Right atrium auricular region (tissue), 2 donors: ENCODE results near the gene SSC4D. TPM values are rescaled to one million over a fixed set of nuclear protein-coding genes. Genes with fewer than 3 reads are reported as not detected.
"Not testable (repeated sequence)": the region's sequence is repeated elsewhere in the genome, so short reads cannot be mapped to it uniquely, and the experiment has no call there.

ENCODE experiments used
- DNase-seq: peaks from one replicate; pipeline ENCODE4 v3.0.0-alpha.2; 2019; ENCODE audit warnings: low spot score
- H3K27ac ChIP-seq, 2 donors: fragments of 200-600 bp; sonication (generic); 1 replicate in 1 of 2; 2 replicates in 1 of 2; pipeline ENCODE4 v1.5.1; 2016 to 2019
- H3K27me3 ChIP-seq, 2 donors: fragments of 200-600 bp; sonication (generic); one replicate each; pipeline versions ENCODE4 v1.5.1 to v1.6.0; 2017 to 2019
- H3K36me3 ChIP-seq: fragments of 200-600 bp; sonication (generic); one replicate; pipeline ENCODE4 v1.5.1; 2016
- H3K4me1 ChIP-seq, 2 donors: fragments of 200-600 bp; sonication (generic); one replicate each; pipeline versions ENCODE4 v1.5.1 to v1.6.0; 2017 to 2019
- H3K4me3 ChIP-seq, 2 donors: fragments of 200-600 bp; sonication (generic); 1 replicate in 1 of 2; 2 replicates in 1 of 2; pipeline ENCODE4 v1.5.1; 2017 to 2019; ENCODE audit warnings: mild to moderate bottlenecking in 1 of 2, moderate library complexity in 1 of 2
- H3K9me3 ChIP-seq, 2 donors: fragments of 200-600 bp; sonication (generic); one replicate each; pipeline ENCODE4 v1.5.1; 2019
- CTCF ChIP-seq, 2 donors: fragments of 200-600 bp; sonication (generic); IDR thresholded peaks; one replicate each; pipeline ENCODE4 v1.5.1; 2019; ENCODE audit warnings: antibody characterized with exemption in 2 of 2
- total RNA-seq, 2 donors: library from RNA; depleted of rRNA; stranded (reverse); fragments of >200 nt; gene quantifications; one replicate each; pipeline ENCODE4 v1.1.0, GENCODE V29; 2016

The SSC4D gene
- total RNA-seq = under 1 TPM; 0.35 to 0.37 TPM

- no peak for TF ChIP-seq CTCF (IDR thresholded peaks at IDR 0.05)
Measured at GRCh38 chr7:76409537-76409936, at the start of gene SSC4D. Gene SSC4D, minus strand, starts transcription at chr7:76409697. Its CDS starts 5,258 bp downstream, at chr7:76404439.

DNA sequence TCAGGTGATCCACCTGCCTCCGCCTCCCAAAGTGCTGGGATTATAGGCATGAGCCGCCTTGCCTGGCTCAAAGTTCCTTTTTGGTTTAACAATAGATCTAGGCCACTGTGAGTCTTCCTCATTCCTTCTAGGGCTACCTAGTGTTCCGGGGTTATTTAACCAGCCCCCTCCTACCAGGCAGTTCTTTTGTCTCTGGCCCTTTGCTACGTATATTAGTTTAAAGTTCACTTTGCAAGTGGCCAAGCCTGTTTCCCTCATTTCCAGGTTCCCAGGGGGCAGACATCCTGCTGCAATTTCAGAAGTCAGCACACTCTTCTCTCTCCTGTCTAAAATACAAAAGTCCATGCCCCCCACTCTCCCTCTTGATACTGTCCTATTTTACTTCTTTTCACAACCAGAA is 49.0 kb upstream of the SSC4D start:
- H3K4me3 ChIP-seq, H3K27me3 ChIP-seq, DNase-seq, H3K27ac ChIP-seq, H3K9me3 ChIP-seq, H3K36me3 ChIP-seq, H3K4me1 ChIP-seq: not testable (repeated sequence)

More at GRCh38 chr7:76409537-76409936, at the start of gene SSC4D:
- Histone ChIP-seq H3K36me3 (no peaks in the 10 kb centered on the region), H3K27ac (no peak within 1 kb of the TSS), H3K9me3 (no peaks in the 10 kb centered on the region), H3K4me1 (no peaks in the 10 kb centered on the region), H3K4me3 (no peak within 1 kb of the TSS), H3K27me3 (no peaks in the 10 kb centered on the region)
- no peak for DNase-seq

DNA sequence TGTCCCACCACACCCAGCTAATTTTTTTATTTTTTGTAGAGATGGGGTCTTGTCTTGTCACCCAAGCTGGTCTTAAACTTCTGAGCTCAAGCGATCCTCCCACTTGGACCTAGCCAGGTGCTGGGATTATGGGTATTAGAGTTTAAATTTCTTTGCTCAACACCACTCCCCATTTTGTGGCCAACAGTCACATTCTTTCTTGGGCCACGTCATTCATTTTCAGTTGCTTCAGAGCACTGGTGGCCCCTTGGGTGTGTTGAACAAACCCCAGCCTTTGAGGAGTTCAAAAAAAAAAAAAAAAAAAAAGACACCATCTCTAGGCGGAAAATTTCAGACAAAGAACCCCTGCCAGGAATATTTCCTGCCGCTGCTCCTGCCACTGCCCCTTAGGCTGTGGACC is 47.5 kb upstream of the SSC4D start:
- H3K36me3 ChIP-seq, H3K27me3 ChIP-seq, H3K4me1 ChIP-seq, H3K9me3 ChIP-seq, H3K27ac ChIP-seq, DNase-seq, H3K4me3 ChIP-seq: not testable (repeated sequence)

- H3K36me3 ChIP-seq, H3K9me3 ChIP-seq, H3K27me3 ChIP-seq, H3K4me3 ChIP-seq, H3K4me1 ChIP-seq: not testable (repeated sequence)
- peak; percentile 70 for DNase-seq
- H3K27ac ChIP-seq = peak overlapping the region; percentile 46 to 56
Measured at GRCh38 chr7:76445577-76446008, 36.1 kb upstream of the SSC4D start.

GRCh38 chr7:76443846-76444245 is 34.3 kb upstream of the SSC4D start:
- DNase-seq, H3K9me3 ChIP-seq, H3K27ac ChIP-seq, H3K27me3 ChIP-seq, H3K4me3 ChIP-seq, H3K36me3 ChIP-seq, H3K4me1 ChIP-seq: not testable (repeated sequence)

GRCh38 chr7:76442664-76443446 is 33.4 kb upstream of the SSC4D start:
- not testable (repeated sequence) for H3K9me3 ChIP-seq, DNase-seq, H3K36me3 ChIP-seq

DNA sequence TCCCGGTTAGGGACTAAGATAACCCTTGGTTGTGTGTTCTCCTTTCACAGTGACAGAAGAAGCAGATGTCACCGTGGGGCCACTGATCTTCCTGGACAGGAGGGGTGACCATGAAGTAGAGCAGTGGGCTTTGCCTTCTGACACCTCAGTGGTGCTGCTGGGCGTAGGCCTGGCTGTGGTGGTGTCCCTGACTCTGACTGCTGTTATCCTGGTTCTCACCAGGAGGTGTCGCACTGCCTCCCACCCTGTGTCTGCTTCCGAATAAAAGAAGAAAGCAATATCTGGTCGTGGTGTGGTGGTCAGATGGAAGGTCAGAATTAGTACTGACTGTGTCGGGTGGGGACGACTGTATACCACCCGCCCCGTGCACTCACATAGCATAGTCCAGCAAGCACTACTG is 32.3 kb upstream of the SSC4D start:
- H3K36me3 ChIP-seq, H3K27me3 ChIP-seq, H3K4me1 ChIP-seq, H3K9me3 ChIP-seq, H3K4me3 ChIP-seq, DNase-seq, H3K27ac ChIP-seq: not testable (repeated sequence)

More at GRCh38 chr7:76442664-76443446, 33.4 kb upstream of the SSC4D start:
- not testable (repeated sequence) for H3K4me1 ChIP-seq, H3K27ac ChIP-seq, H3K4me3 ChIP-seq, H3K27me3 ChIP-seq

- not testable (repeated sequence) for H3K36me3 ChIP-seq, H3K4me1 ChIP-seq, H3K27ac ChIP-seq, DNase-seq, H3K27me3 ChIP-seq, H3K9me3 ChIP-seq, H3K4me3 ChIP-seq
Measured at GRCh38 chr7:76440404-76440803, 30.9 kb upstream of the SSC4D start.

DNA sequence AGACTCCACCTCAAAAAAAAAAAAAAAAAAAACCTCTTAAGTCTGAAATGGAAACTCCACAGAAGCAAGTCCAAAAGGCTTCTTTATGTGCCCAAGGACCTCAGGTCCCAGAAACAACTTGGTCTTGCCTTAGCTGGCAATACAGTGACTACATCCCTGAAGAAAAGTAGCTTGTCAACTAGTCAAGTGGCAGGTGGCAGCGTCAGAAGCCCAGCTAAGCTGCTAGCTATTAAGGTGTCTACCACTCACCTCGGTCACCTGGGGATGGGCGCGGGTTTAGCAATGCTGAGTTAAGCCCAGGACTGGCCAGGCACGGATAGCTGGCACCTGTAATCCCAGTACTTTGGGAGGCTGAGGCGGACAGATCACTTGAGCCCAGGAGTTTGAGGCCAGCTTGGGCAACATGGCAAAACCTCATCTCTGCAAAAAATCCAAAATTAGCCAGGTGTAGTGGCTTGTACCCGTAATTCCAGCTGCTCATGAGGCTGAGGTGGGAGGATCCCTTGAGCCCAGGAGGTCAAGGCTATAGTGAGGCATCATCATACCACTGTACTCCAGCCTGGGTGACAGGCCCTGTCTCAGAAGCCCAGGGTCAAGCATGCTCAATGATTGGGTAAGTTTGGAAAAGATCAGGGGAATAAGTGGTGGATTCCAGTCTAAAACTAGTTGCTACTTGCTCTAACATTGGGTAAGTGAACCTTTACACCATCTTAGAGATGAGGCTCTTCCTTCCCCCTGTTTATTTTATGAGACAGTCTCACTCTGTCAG is 29.8 kb upstream of the SSC4D start:
- not testable (repeated sequence) for H3K9me3 ChIP-seq, DNase-seq, H3K27me3 ChIP-seq, H3K27ac ChIP-seq, H3K4me1 ChIP-seq, H3K4me3 ChIP-seq, H3K36me3 ChIP-seq

DNA sequence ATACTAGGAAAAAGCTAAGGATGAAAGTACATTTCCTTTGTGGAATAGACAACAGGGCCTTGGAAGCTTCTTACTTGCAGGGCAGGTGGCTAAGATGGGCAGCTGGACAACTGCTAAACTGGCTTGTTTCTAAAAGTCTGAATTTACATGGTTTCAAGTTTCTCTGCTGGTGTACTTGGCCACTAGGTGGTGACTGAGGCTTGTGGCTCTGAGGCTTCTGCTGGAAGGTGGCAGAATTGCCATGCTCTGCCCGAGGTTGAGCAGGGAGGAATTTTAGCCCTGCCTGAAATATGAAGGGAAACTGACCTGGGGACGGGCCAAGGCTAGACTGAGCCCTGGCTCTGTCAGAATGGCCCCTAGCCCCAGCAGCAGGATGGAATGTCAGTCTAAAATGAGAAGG is 28.4 kb upstream of the SSC4D start:
- H3K4me3 ChIP-seq, H3K9me3 ChIP-seq, H3K36me3 ChIP-seq, H3K27ac ChIP-seq, H3K4me1 ChIP-seq, H3K27me3 ChIP-seq: not testable (repeated sequence)
- DNase-seq = peak; percentile 75
- peak; percentile 41 to 62 for TF ChIP-seq CTCF (IDR thresholded peaks at IDR 0.05)
